ENCODE data around the gene ENTREP1. TPM values are rescaled to one million over a fixed set of nuclear protein-coding genes. Genes with fewer than 3 reads are reported as not detected.

Gene ENTREP1
- total and polyA plus RNA-seq, 2 donors (not counting 1 experiment from before 2014, with no cell fraction given) = not detected

- Histone ChIP-seq H3K9me3 (ENCODE audit: control extremely low read depth in 1 of 3, control insufficient read depth in 2 of 3, insufficient read depth in 1 of 3, low read length in 2 of 3) (peaks cover 0 to 2% (median 0%) of the 10 kb centered on the region in 3 donors), H3K4me1 (ENCODE audit: control insufficient read depth in 2 of 2, insufficient read depth in 2 of 2, low read length in 2 of 2) (no peaks in the 10 kb centered on the region), H3K36me3 (replicated peaks in 1 of 2; ENCODE audit: control extremely low read depth in 1 of 2, control insufficient read depth in 1 of 2, extremely low read depth in 1 of 2, insufficient read depth in 2 of 2, low read length in 1 of 2) (no peaks in the 10 kb centered on the region), H3K4me2 (replicated peaks; ENCODE audit: low read depth, low read length, poor library complexity, severe bottlenecking) (no peak overlapping the region), H4K20me1 (ENCODE audit: control insufficient read depth, insufficient read depth, low read length, poor library complexity, severe bottlenecking) (no peaks in the 10 kb centered on the region), H3K79me2 (ENCODE audit: control insufficient read depth, insufficient read depth, low read length) (no peaks in the 10 kb centered on the region), H3K27ac (ENCODE audit: low read length in 2 of 2) (no peak overlapping the region), H3K27me3 (replicated peaks in 1 of 4; ENCODE audit: control extremely low read depth in 1 of 4, control insufficient read depth in 3 of 4, insufficient read depth in 4 of 4, low read length in 3 of 4) (no peaks in the 10 kb centered on the region), H3K4me3 (ENCODE audit: control extremely low read depth in 1 of 5, extremely low read depth in 1 of 5, insufficient read depth in 1 of 5, low read depth in 2 of 5, low read length in 4 of 5) (no peak overlapping the region), H3K9ac (ENCODE audit: low read length) (no peak overlapping the region), H2AFZ (ENCODE audit: insufficient read depth, low read depth, low read length, poor library complexity, severe bottlenecking) (no peak overlapping the region)
- DNase-seq (no peak), ATAC-seq (ENCODE audit: low read depth) (no peak)
- no peaks in the 10 kb centered on the region for H3K9me3 Mint-ChIP-seq (ENCODE audit: insufficient read depth)
- POLR2A ChIA-PET = no interaction called here
- 97% methylated on average over 6 of the region's 6 CpGs for WGBS (ENCODE audit: insufficient coverage)
- CTCF ChIA-PET = no interaction called here
- TF ChIP-seq EZH2 (IDR thresholded peaks at IDR 0.05; ENCODE audit: borderline replicate concordance, insufficient read depth, low read depth, low read length, poor library complexity, severe bottlenecking) (no peak), CTCF (IDR thresholded peaks at IDR 0.05) (no peak)
- no peak overlapping the region for H3K4me3 Mint-ChIP-seq
- H3K27ac Mint-ChIP-seq = no peak overlapping the region
- intact Hi-C loops (cut with micrococcal nuclease) = no loop called here
- peaks cover 8% of the 10 kb centered on the region for H3K27me3 Mint-ChIP-seq
- no peaks in the 10 kb centered on the region for H3K4me1 Mint-ChIP-seq
Measured at GRCh38 chr9:69393425-69393824, 68.4 kb downstream of the ENTREP1 start.

- no peaks in the 10 kb centered on the region for H3K79me2 ChIP-seq (ENCODE audit: control insufficient read depth, insufficient read depth, low read length)
- ATAC-seq (ENCODE audit: low read depth) (no peak), DNase-seq (no peak)
- no CpG with 5 or more reads among the region's 5 CpGs for WGBS (ENCODE audit: insufficient coverage)
- peaks cover 0 to 2% (median 0%) of the 10 kb centered on the region in 3 donors for H3K9me3 ChIP-seq (ENCODE audit: control extremely low read depth in 1 of 3, control insufficient read depth in 2 of 3, insufficient read depth in 1 of 3, low read length in 2 of 3)
- no peaks in the 10 kb centered on the region for H3K27me3 ChIP-seq (replicated peaks in 1 of 4; ENCODE audit: control extremely low read depth in 1 of 4, control insufficient read depth in 3 of 4, insufficient read depth in 4 of 4, low read length in 3 of 4)
- Mint-ChIP-seq H3K4me3 (no peak overlapping the region), H3K9me3 (ENCODE audit: insufficient read depth) (no peaks in the 10 kb centered on the region), H3K4me1 (no peaks in the 10 kb centered on the region), H3K27ac (no peak overlapping the region), H3K27me3 (peaks cover 9% of the 10 kb centered on the region)
- intact Hi-C loops (cut with micrococcal nuclease) = no loop called here
- H3K36me3 ChIP-seq (replicated peaks in 1 of 2; ENCODE audit: control extremely low read depth in 1 of 2, control insufficient read depth in 1 of 2, extremely low read depth in 1 of 2, insufficient read depth in 2 of 2, low read length in 1 of 2) = no peaks in the 10 kb centered on the region
- H3K4me2 ChIP-seq (replicated peaks; ENCODE audit: low read depth, low read length, poor library complexity, severe bottlenecking) = no peak overlapping the region
- H2AFZ ChIP-seq (ENCODE audit: insufficient read depth, low read depth, low read length, poor library complexity, severe bottlenecking) = no peak overlapping the region
- POLR2A ChIA-PET = no interaction called here
- H3K9ac ChIP-seq (ENCODE audit: low read length) = no peak overlapping the region
- no peaks in the 10 kb centered on the region for H4K20me1 ChIP-seq (ENCODE audit: control insufficient read depth, insufficient read depth, low read length, poor library complexity, severe bottlenecking)
- H3K4me3 ChIP-seq (ENCODE audit: control extremely low read depth in 1 of 5, extremely low read depth in 1 of 5, insufficient read depth in 1 of 5, low read depth in 2 of 5, low read length in 4 of 5) = no peak overlapping the region
- H3K27ac ChIP-seq (ENCODE audit: low read length in 2 of 2) = no peak overlapping the region
- CTCF ChIA-PET = no interaction called here
- H3K4me1 ChIP-seq (ENCODE audit: control insufficient read depth in 2 of 2, insufficient read depth in 2 of 2, low read length in 2 of 2) = no peaks in the 10 kb centered on the region
- no peak for TF ChIP-seq EZH2 (IDR thresholded peaks at IDR 0.05; ENCODE audit: borderline replicate concordance, insufficient read depth, low read depth, low read length, poor library complexity, severe bottlenecking)
- TF ChIP-seq CTCF (IDR thresholded peaks at IDR 0.05) = no peak
Measured at GRCh38 chr9:69395718-69396117, 70.7 kb downstream of the ENTREP1 start.
